ENCODE data around the gene DMD. TPM values are rescaled to one million over a fixed set of nuclear protein-coding genes. Genes with fewer than 3 reads are reported as not detected.

The DMD gene
- total and polyA plus RNA-seq, 2 of the 13 experiments (the other 11 are each of a cell fraction or from before 2014, with no cell fraction given), result 17.6 to 25.9 TPM

- TF ChIP-seq CTCF (CRISPR knock-in tag; IDR thresholded peaks at IDR 0.05), result no peak
Measured at GRCh38 chrX:32010212-32010611, 1201.1 kb downstream of the DMD start (continued).

- ATAC-seq, result peak; percentile 87
- TF ChIP-seq MYC (CRISPR knock-in tag; IDR thresholded peaks at IDR 0.05; ENCODE audit: borderline replicate concordance), result no peak
- no peak for TF ChIP-seq ZNF3 (CRISPR knock-in tag; IDR thresholded peaks at IDR 0.05)
- no peak for TF ChIP-seq ZNF362 (CRISPR knock-in tag; IDR thresholded peaks at IDR 0.05; ENCODE audit: borderline replicate concordance)
- no peak for TF ChIP-seq GATAD1 (CRISPR knock-in tag; IDR thresholded peaks at IDR 0.05)
- no peak for TF ChIP-seq KMT2A (CRISPR knock-in tag; IDR thresholded peaks at IDR 0.05)
- TF ChIP-seq ZNF558 (CRISPR knock-in tag; IDR thresholded peaks at IDR 0.05; ENCODE audit: borderline replicate concordance), result no peak
- no peak for TF ChIP-seq ZNF576 (CRISPR knock-in tag; IDR thresholded peaks at IDR 0.05)
- no peak for TF ChIP-seq RFX5 (IDR thresholded peaks at IDR 0.05; ENCODE audit: low read depth, low read length)
- no peak for TF ChIP-seq PTBP1 (IDR thresholded peaks at IDR 0.05; ENCODE audit: low read depth, low read length, poor library complexity, severe bottlenecking)
- TF ChIP-seq ZNF781 (CRISPR knock-in tag; IDR thresholded peaks at IDR 0.05; ENCODE audit: borderline replicate concordance, not compliant biosample characterization), result no peak
- TF ChIP-seq GATAD2A (CRISPR knock-in tag; IDR thresholded peaks at IDR 0.05), result peak; percentile 23; the same call in 1 of the 2 replicates
- no peak for TF ChIP-seq ZNF619 (CRISPR knock-in tag; IDR thresholded peaks at IDR 0.05)
- no peak for TF ChIP-seq CENPBD1 (CRISPR knock-in tag; IDR thresholded peaks at IDR 0.05; ENCODE audit: borderline replicate concordance, low read depth)
- TF ChIP-seq ZBTB25 (CRISPR knock-in tag; IDR thresholded peaks at IDR 0.05), result no peak
- no peak for TF ChIP-seq ZNF652 (CRISPR knock-in tag; IDR thresholded peaks at IDR 0.05; ENCODE audit: borderline replicate concordance, low read depth)
Measured at GRCh38 chrX:31993637-31994036, 1217.7 kb downstream of the DMD start.

More at GRCh38 chrX:31993637-31994036, 1217.7 kb downstream of the DMD start:
- intact Hi-C loops (cut with micrococcal nuclease; ENCODE audit: unreplicated experiment), result no loop called here
- Histone ChIP-seq H3K9me3 (ENCODE audit: low read length) (no peaks in the 10 kb centered on the region), H3K4me2 (ENCODE audit: low read depth, low read length) (no peak overlapping the region), H3K27me3 (ENCODE audit: control insufficient read depth in 1 of 2, insufficient read depth in 2 of 2, low read length in 2 of 2) (no peaks in the 10 kb centered on the region), H2AFZ (ENCODE audit: low read length) (no peak overlapping the region), H3K9ac (ENCODE audit: insufficient read depth, low read depth, low read length) (no peak overlapping the region), H3K4me1 (ENCODE audit: insufficient read depth, low read length) (peaks cover 17% of the 10 kb centered on the region), H3K79me2 (ENCODE audit: insufficient read depth, low read length) (no peaks in the 10 kb centered on the region), H4K20me1 (ENCODE audit: insufficient read depth, low read length) (no peaks in the 10 kb centered on the region), H3K27ac (ENCODE audit: extremely low read length, insufficient read depth, low read length) (no peak overlapping the region), H3K4me3 (replicated peaks in 1 of 3; ENCODE audit: insufficient read depth in 1 of 3, low read depth in 2 of 3, low read length in 3 of 3) (no peak overlapping the region; a peak in 1 of 6 replicates), H3K36me3 (replicated peaks in 1 of 2; ENCODE audit: control insufficient read depth in 1 of 2, insufficient read depth in 2 of 2, low read length in 2 of 2) (no peaks in the 10 kb centered on the region)
- BruUV-seq (replicated peaks), result no TSS peak
- in situ Hi-C loops (cut with HindIII; ENCODE audit: extremely low pct_ligation_motif_present, low pct_unique_long_range_greater_than_20kb), result no loop called here
- CTCF ChIA-PET (ENCODE audit: low intra/inter-chr PET ratio, low total read pairs), result no interaction called here
- peak; percentile 40 for DNase-seq (ENCODE audit: low spot score)
- POLR2A ChIA-PET, result no interaction called here
- FAIRE-seq, result peak; percentile 79
- WGBS (ENCODE audit: low lambda C conversion rate), result 2% methylated on average over 4 of the region's 4 CpGs

Measured in HepG2 (cell line).